ENCODE results near the gene SNRPB. TPM values are rescaled to one million over a fixed set of nuclear protein-coding genes. Genes with fewer than 3 reads are reported as not detected.

Gene SNRPB
- total RNA-seq, 1 experiment from 2014 or later, result 349 TPM

DNA sequence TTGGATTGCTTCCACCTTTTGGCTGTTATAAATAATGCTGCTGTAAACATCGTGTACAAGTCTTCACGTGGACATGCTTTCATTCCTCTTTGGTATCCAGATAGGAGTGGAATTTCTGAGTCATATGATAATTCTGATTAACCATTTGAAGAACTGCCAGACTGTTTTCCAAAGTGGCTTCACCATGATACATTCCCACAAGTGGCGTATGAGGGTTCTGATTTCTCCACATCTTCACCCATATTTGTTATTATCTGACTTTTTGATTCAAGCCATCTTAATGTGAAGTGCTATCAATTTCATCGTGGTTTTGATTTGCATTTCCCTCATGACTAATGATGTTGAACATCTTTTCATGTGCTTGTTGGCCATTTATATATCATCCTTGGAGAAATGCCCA lies 2.9 kb upstream of the SNRPB start:
- Histone ChIP-seq H3K79me2 (ENCODE audit: low read depth) (peaks cover 21% of the 10 kb centered on the region), H3K4me1 (replicated peaks; ENCODE audit: insufficient read depth) (peaks cover 14% of the 10 kb centered on the region), H3K9me2 (ENCODE audit: insufficient read depth) (no peaks in the 10 kb centered on the region), H4K20me1 (ENCODE audit: insufficient read depth) (peaks cover 13% of the 10 kb centered on the region), H3K27ac (no peak overlapping the region), H3K4me3 (no peak overlapping the region), H3K9me3 (ENCODE audit: insufficient read depth, low read depth) (no peaks in the 10 kb centered on the region), H3F3A (ENCODE audit: insufficient read depth, low read depth) (peaks cover 7% of the 10 kb centered on the region), H3K4me2 (no peak overlapping the region), H3K36me3 (ENCODE audit: low read depth) (0 out of 2 replicates have a peak, but pooled peaks cover 6% of the 10 kb centered on the region), H2AFZ (no peak overlapping the region), H3K27me3 (ENCODE audit: insufficient read depth, low read depth) (no peaks in the 10 kb centered on the region)
- no peak for TF ChIP-seq EZH2 (IDR thresholded peaks at IDR 0.05; ENCODE audit: low read depth)
- TF ChIP-seq, protein P1, sequence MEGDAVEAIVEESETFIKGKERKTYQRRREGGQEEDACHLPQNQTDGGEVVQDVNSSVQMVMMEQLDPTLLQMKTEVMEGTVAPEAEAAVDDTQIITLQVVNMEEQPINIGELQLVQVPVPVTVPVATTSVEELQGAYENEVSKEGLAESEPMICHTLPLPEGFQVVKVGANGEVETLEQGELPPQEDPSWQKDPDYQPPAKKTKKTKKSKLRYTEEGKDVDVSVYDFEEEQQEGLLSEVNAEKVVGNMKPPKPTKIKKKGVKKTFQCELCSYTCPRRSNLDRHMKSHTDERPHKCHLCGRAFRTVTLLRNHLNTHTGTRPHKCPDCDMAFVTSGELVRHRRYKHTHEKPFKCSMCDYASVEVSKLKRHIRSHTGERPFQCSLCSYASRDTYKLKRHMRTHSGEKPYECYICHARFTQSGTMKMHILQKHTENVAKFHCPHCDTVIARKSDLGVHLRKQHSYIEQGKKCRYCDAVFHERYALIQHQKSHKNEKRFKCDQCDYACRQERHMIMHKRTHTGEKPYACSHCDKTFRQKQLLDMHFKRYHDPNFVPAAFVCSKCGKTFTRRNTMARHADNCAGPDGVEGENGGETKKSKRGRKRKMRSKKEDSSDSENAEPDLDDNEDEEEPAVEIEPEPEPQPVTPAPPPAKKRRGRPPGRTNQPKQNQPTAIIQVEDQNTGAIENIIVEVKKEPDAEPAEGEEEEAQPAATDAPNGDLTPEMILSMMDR (conservative IDR thresholded peaks at IDR 0.05), result no peak
- no TSS peak for BruUV-seq (replicated peaks)
- no peak for DNase-seq
- POLR2A ChIA-PET (ENCODE audit: unreplicated experiment), result interaction anchor here (0.7 kb wide), 1 partner anchor 253 kb away, joined by 4 read pairs; no protein-coding TSS in a partner anchor
- intact Hi-C loops (cut with micrococcal nuclease; ENCODE audit: unreplicated experiment), result no loop called here
- CTCF ChIA-PET, result no interaction called here

DNA sequence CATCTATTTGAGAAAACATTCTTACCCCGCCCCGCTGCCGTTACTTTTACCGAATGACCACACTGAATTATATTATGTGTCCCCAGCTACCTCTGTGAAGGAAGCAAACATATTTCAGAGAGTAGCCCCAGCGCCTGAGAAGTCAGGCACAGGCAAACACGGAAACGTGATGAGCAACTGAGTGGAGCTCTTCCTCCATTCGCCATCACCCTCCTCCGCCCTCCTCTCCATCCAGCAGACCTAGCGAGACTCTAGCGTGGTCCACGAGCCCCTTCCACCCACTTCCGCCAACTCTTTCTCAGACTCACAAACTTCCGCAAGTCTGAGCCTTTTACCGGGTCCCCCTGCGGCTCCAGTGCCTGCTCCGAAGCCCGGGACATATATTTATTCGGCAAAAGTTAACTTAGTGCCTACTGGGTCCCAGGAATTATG lies 582 bp downstream of the SNRPB start:
- CTCF ChIA-PET, result no interaction called here
- intact Hi-C loops (cut with micrococcal nuclease; ENCODE audit: unreplicated experiment), result loop anchor here (1.0 kb wide), 1 partner anchor 177 kb away; no protein-coding TSS in a partner anchor

DNA sequence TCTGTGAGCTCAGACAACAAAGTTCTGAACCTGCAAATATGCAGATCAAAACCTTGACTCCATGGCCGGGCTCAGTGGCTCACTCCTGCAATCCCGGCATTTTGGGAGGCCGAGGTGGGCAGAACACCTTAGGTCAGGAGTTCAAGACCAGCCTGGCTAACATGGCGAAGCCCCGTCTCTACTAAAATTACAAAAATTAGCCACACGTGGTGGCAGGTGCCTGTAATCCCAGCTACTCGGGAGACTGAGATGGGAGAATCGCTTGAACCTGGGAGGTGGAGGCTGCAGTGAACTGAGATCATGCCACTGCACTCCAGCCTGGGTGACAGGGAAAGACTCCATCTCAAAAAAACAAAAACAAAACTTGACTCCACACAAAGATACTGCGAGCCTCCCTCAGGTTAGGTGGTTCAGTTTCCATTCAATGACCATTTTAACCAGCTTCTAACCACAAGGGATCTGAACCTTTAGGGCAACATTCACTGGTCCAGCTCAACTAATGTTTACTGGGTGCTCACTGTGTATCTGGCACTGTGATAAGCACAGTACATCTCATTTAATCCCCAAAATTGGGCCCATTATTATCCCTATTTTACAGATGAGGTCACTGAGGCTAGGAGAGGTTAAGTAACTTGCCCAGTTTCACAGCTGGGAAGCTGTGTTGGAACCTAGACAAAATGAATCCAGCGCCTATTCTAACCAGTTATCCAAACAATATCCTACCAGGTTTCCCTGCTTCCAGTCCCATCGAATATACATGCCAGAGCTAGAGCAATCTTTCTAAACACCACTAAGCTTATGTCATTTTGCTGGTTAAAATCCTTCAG lies 1.8 kb downstream of the SNRPB start:
- Histone ChIP-seq H2AFZ (no peak overlapping the region), H3K27ac (no peak overlapping the region), H3K79me2 (ENCODE audit: low read depth) (peaks cover 50% of the 10 kb centered on the region), H4K20me1 (ENCODE audit: insufficient read depth) (peaks cover 46% of the 10 kb centered on the region), H3K9me2 (ENCODE audit: insufficient read depth) (no peaks in the 10 kb centered on the region), H3K36me3 (ENCODE audit: low read depth) (peaks cover 48% of the 10 kb centered on the region), H3F3A (ENCODE audit: insufficient read depth, low read depth) (peaks cover 43% of the 10 kb centered on the region), H3K4me1 (replicated peaks; ENCODE audit: insufficient read depth) (peaks cover 21% of the 10 kb centered on the region), H3K4me2 (peak overlapping the region; percentile 100), H3K4me3 (peak overlapping the region; percentile 92; the same call in 1 of the 2 replicates), H3K27me3 (ENCODE audit: insufficient read depth, low read depth) (no peaks in the 10 kb centered on the region), H3K9me3 (ENCODE audit: insufficient read depth, low read depth) (no peaks in the 10 kb centered on the region)
- TF ChIP-seq, protein P1 (conservative IDR thresholded peaks at IDR 0.05), result no peak
- TF ChIP-seq EZH2 (IDR thresholded peaks at IDR 0.05; ENCODE audit: low read depth), result no peak
- ChIA-PET CTCF (no interaction called here), POLR2A (ENCODE audit: unreplicated experiment) (interaction anchor here (0.6 kb wide), 1 partner anchor 9 kb away, joined by 3 read pairs; no protein-coding TSS in a partner anchor)
- no TSS peak for BruUV-seq (replicated peaks)
- DNase-seq, result no peak
- intact Hi-C loops (cut with micrococcal nuclease; ENCODE audit: unreplicated experiment), result no loop called here

More for the DNA sequence above, 582 bp downstream of the SNRPB start:
- peak overlapping the region; percentile 92 for H3K4me3 ChIP-seq
- POLR2A ChIA-PET (ENCODE audit: unreplicated experiment), result interaction anchor here (0.6 to 1.7 kb wide), 8 partner anchors 46 to 528 kb away, joined by 3 to 28 read pairs (median 4); partner anchors contain the start of genes IDH3B and NOP56
- peak overlapping the region; percentile 81 for H2AFZ ChIP-seq
- peak; percentile 29 to 37 for DNase-seq
- H3K4me1 ChIP-seq (replicated peaks; ENCODE audit: insufficient read depth), result peaks cover 21% of the 10 kb centered on the region
- no peaks in the 10 kb centered on the region for H3K9me2 ChIP-seq (ENCODE audit: insufficient read depth)
- no peaks in the 10 kb centered on the region for H3K9me3 ChIP-seq (ENCODE audit: insufficient read depth, low read depth)
- no peak for TF ChIP-seq EZH2 (IDR thresholded peaks at IDR 0.05; ENCODE audit: low read depth)
- TF ChIP-seq, protein P1 (conservative IDR thresholded peaks at IDR 0.05), result no peak
- H3F3A ChIP-seq (ENCODE audit: insufficient read depth, low read depth), result peaks cover 33% of the 10 kb centered on the region
- peak overlapping the region; percentile 100 for H3K4me2 ChIP-seq
- H3K27ac ChIP-seq, result peak overlapping the region; percentile 90
- peaks cover 50% of the 10 kb centered on the region for H3K79me2 ChIP-seq (ENCODE audit: low read depth)
- no TSS peak for BruUV-seq (replicated peaks)
- H3K36me3 ChIP-seq (ENCODE audit: low read depth), result peaks cover 36% of the 10 kb centered on the region
- H4K20me1 ChIP-seq (ENCODE audit: insufficient read depth), result peaks cover 46% of the 10 kb centered on the region
- no peaks in the 10 kb centered on the region for H3K27me3 ChIP-seq (ENCODE audit: insufficient read depth, low read depth)
